Kidney capillary endothelial cell (primary cell): ENCODE results near the gene B4GALNT4.
"Not testable (repeated sequence)": the region's sequence is repeated elsewhere in the genome, so short reads cannot be mapped to it uniquely, and the experiment has no call there.

Experiments
- DNase-seq: peaks from one replicate; pipeline ENCODE4 v3.0.0-alpha.2; 2018; ENCODE audit warnings: low spot score

Gene B4GALNT4

DNA sequence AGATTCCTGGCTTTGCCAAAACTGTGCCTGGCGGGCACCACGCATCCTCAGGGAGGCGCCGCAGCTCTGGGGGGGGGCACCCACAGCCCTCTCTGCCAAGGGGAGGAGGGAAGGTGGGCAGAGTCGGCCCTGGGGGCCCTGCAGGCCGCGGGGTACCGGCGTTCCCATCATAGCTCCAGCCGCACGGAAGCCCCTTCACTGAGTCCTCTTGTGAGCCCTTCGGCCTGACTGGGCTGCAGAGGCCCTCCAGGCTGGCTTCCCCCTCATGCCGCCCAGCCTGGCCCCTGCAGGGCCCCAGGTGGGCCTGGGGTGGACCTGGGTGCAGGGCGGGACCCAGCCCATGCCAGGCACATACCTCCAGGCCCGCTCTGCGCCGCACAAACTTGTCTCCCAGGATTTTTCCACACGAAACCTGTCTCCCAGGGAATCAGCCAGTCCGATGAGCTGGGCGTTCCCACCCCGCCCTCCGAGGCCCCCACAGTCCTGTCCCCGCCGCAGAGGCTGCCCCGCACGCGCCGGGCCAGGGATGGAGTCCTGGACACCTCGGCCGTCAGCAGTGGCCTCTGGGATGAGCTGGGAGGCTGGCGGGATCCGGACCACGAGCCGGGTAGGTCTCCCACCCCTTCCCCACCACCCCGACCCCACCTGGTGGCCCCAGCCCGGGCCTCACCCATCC, 22.9 kb downstream of the B4GALNT4 start:
- DNase-seq, result no peak

- DNase-seq, result no peak
Observed at GRCh38 chr11:393219-394033, 24.1 kb downstream of the B4GALNT4 start.

GRCh38 chr11:394034-394857, 24.9 kb downstream of the B4GALNT4 start, which contains the start of gene PKP3:
Gene PKP3, plus strand, starts transcription at chr11:394209. Its CDS starts 84 bp downstream, at chr11:394293.
- DNase-seq, result peak; percentile 30

- DNase-seq, result no peak
Observed at GRCh38 chr11:394858-395655, 25.8 kb downstream of the B4GALNT4 start.

DNA sequence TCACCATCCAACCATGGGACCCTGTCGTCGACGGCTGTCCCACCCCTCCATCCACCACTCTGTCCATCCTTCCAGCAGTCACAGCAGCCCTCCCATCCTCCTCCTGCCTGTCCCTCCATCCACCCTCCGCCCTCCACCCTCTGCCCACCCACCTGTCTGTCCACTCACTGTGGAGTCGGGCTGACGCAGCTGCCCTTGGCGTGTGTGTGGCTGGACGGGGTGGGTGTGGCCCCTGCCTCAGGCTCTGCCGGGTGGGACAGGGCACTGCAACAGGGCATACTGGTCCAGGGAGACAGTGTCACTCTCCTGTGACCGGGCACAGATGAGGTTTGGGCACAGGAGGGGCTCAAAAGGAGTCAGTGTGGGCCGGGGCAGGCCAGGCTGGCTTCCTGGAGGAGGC, 26.6 kb downstream of the B4GALNT4 start:
- no peak for DNase-seq

DNA sequence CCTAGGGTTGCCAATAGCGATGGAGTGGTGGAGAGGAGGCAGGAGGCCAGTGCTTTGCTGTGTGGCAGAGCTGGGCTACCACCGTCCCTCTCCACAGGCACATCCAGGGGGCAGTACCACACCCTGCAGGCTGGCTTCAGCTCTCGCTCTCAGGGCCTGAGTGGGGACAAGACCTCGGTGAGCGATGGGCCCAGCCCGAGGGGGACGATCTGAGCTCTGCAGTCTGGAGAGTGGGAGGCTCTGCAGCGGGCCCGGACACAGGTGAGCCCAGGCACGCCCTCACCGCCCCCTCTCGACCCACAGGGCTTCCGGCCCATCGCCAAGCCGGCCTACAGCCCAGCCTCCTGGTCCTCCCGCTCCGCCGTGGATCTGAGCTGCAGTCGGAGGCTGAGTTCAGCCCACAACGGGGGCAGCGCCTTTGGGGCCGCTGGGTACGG, 27.2 kb downstream of the B4GALNT4 start:
- no peak for DNase-seq

- no peak for DNase-seq
Observed at GRCh38 chr11:396948-397548, 27.7 kb downstream of the B4GALNT4 start.

DNA sequence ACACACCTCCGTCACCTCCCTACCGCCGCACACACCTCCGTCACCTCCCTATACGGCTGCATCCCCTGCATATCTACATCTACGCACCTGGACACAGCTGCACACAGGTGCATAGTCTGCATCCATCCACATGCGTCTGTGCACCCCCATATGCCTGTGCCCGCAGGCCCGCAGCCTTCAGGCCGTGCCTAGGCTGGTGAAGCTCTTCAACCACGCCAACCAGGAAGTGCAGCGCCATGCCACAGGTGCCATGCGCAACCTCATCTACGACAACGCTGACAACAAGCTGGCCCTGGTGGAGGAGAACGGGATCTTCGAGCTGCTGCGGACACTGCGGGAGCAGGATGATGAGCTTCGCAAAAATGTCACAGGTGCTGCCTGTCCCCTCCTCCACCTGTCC, 29.5 kb downstream of the B4GALNT4 start:
- no peak for DNase-seq

GRCh38 chr11:399731-400211, 30.5 kb downstream of the B4GALNT4 start:
- no peak for DNase-seq

DNA sequence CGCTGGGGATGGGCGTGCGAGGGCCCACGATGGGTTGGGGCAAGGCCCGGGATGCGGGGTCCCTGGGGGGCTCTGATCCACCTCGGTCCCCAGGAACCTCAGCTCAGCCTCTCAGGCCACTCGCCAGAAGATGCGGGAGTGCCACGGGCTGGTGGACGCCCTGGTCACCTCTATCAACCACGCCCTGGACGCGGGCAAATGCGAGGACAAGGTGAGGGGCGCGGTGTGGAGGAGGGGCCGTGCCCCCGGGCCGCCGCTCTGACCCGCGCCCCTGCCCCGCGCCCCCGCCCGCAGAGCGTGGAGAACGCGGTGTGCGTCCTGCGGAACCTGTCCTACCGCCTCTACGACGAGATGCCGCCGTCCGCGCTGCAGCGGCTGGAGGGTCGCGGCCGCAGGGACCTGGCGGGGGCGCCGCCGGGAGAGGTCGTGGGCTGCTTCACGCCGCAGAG, 31.0 kb downstream of the B4GALNT4 start:
- no peak for DNase-seq

DNA sequence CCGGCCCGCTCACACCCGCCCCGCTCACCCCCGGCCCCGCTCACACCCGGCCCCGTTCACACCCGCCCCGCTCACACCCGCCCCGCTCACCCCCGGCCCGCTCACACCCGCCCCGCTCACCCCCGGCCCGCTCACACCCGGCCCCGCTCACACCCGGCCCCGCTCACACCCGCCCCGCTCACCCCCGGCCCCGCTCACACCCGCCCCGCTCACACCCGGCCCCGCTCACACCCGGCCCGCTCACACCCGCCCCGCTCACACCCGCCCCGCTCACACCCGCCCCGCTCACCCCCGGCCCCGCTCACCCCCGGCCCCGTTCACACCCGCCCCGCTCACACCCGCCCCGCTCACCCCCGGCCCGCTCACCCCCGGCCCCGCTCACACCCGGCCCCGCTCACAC, 31.9 kb downstream of the B4GALNT4 start:
- DNase-seq, result not testable (repeated sequence)

DNA sequence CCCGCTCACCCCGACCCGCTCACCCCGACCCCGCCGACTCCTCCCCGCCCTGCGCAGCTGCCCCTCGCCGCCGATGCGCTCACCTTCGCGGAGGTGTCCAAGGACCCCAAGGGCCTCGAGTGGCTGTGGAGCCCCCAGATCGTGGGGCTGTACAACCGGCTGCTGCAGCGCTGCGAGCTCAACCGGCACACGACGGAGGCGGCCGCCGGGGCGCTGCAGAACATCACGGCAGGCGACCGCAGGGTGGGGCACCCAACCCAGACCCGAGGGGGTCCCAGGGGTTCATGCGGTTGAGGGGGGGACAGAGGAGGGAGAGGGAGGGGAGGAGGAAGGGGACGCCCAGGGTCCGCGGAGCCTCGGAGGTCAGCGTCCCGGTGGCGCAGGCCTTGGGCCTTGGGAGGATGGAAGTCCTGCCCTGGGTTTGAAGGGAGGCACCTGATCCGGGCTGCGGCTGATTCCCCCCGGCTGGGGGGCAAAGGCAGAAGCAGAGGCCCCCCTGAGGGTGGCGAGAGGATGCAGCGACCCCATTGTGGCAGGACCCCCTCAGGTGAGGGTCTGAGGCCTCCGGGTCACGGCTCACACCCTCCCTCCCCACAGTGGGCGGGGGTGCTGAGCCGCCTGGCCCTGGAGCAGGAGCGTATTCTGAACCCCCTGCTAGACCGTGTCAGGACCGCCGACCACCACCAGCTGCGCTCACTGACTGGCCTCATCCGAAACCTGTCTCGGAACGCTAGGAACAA, 33.9 kb downstream of the B4GALNT4 start:
- no peak for DNase-seq

- no peak for DNase-seq
Observed at GRCh38 chr11:403761-404431, 34.6 kb downstream of the B4GALNT4 start.

- no peak for DNase-seq
Observed at GRCh38 chr11:404551-405264, 35.4 kb downstream of the B4GALNT4 start.

- no peak for DNase-seq
Observed at GRCh38 chr11:405323-405953, 36.1 kb downstream of the B4GALNT4 start.

DNA sequence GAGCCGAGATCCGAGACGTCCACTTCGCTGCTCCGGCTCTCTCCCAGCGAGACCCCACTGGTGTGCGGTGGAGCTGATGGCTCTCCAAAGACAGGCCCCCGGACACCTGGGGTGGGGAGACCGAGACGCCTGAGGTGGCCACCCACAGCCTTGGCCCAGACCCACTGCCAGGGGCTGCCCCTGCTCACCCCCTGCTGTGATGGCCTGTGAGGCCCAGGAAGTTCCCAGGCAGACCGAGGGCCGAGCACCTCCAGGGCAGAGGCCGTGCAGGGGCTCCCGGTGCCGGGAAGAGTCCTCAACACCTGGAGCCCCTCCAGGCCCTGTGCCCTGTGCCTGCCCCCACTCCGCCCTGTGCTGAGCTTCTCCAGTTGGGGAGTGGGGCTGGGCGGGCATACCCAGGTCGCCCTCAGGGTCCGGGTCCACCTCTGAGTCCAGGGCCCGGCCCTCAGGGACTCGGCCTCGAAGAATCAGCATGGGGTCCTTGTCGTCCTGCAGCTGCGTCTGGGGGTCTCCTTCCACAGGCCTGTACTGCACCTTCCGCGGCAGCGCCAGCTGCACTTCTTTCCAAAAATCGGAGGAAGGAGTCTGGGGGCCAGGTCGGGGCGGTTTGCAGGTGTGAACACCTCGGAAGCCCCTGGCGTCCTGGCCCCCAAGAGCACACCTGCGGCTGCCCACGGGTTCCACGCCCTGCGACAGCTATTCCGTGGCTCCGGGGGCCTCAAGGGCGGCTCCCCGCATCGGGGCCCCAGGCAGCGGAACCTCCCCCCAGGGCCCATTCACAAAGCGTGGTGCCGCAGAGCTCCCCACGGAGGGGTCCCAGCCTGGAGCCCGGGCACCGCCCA, 36.9 kb downstream of the B4GALNT4 start:
- DNase-seq, result no peak

GRCh38 chr11:406796-407650, 37.7 kb downstream of the B4GALNT4 start:
- DNase-seq, result peak; percentile 70
